Stimulated activated naive CD8-positive, alpha-beta T cell treated with anti-CD3 and anti-CD28 coated beads, Interleukin-15, Interleukin-2, amounts not matched to agents 100 ng/mL and 50 ng/mL, for 24 hours (primary cell): ENCODE results near the gene PTPRK.
"Not testable (repeated sequence)": the region's sequence is repeated elsewhere in the genome, so short reads cannot be mapped to it uniquely, and the experiment has no call there.

ENCODE experiments used
- H3K27ac Mint-ChIP-seq: one replicate; pipeline ENCODE4 v1.8.0; 2021; ENCODE audit warnings: mild to moderate bottlenecking, mixed read lengths
- H3K27me3 Mint-ChIP-seq: one replicate; pipeline ENCODE4 v1.8.0; 2021; ENCODE audit warnings: mixed read lengths
- H3K36me3 Mint-ChIP-seq: one replicate; pipeline ENCODE4 v1.8.0; 2021; ENCODE audit warnings: low read depth, mixed read lengths
- H3K4me1 Mint-ChIP-seq: one replicate; pipeline ENCODE4 v1.8.0; 2021; ENCODE audit warnings: low read depth, mixed read lengths
- H3K4me3 Mint-ChIP-seq: one replicate; pipeline ENCODE4 v1.8.0; 2021; ENCODE audit warnings: mild to moderate bottlenecking, mixed read lengths
- H3K9me3 Mint-ChIP-seq: one replicate; pipeline ENCODE4 v1.8.0; 2021; ENCODE audit warnings: mixed read lengths

Gene PTPRK

DNA sequence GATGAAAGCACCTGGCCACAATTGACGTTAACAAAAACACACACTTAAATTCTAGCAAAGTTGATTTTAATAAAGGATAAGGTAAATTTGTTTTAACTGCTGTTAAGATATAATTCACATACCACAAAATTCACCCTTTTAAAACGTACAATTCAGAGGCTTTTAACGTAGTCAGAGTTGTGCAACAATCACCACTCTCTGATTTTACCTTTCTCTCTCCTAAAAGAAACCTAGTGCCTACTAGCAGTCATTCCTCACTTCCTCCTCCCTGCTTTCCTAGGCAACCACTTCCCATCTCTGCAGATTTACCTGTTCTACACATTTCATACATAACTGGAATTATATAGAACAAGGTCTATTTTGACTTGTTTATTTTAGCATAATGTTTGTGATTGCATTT lies 58.9 kb downstream of the PTPRK start:
- no peaks in the 10 kb centered on the region for H3K4me1 Mint-ChIP-seq
- H3K4me3 Mint-ChIP-seq, result no peak overlapping the region
- H3K27me3 Mint-ChIP-seq, result no peaks in the 10 kb centered on the region
- no peaks in the 10 kb centered on the region for H3K36me3 Mint-ChIP-seq
- H3K9me3 Mint-ChIP-seq, result no peaks in the 10 kb centered on the region
- H3K27ac Mint-ChIP-seq, result no peak overlapping the region

DNA sequence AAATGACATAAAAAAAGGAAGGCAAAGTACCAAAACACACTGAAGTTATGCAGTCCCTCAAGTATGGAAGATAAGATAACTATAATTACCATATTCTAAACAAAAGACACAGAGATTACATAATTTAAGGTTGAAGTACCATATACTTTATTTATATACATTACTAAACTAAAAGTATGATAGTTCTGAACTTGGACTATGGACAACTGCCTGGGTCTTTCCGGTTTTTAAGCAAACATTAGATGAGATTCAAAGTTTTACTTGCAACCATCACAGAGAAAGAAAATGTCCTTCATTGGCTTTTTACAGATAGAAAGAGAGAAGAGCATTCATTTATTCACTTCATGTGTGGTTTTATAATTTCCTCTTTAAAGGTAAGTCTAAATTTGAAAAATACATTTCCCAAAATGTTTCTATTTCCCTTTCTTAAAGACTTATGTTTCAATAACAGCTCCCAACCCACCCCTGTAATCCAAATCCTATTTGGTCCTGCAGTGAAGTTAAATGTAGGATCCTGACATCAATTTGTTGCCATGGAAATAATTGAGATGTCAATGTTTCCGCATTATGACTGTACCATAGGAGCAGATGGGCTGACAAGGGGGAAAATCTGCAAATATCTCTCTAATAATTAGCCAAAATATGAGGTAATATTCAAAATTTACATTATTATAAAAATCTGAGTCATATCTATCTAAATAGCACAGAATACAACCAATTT lies 63.7 kb downstream of the PTPRK start:
- no peaks in the 10 kb centered on the region for H3K36me3 Mint-ChIP-seq
- H3K27ac Mint-ChIP-seq, result no peak overlapping the region
- H3K4me3 Mint-ChIP-seq, result no peak overlapping the region
- H3K27me3 Mint-ChIP-seq, result peaks cover 7% of the 10 kb centered on the region
- H3K9me3 Mint-ChIP-seq, result no peaks in the 10 kb centered on the region
- H3K4me1 Mint-ChIP-seq, result no peaks in the 10 kb centered on the region

DNA sequence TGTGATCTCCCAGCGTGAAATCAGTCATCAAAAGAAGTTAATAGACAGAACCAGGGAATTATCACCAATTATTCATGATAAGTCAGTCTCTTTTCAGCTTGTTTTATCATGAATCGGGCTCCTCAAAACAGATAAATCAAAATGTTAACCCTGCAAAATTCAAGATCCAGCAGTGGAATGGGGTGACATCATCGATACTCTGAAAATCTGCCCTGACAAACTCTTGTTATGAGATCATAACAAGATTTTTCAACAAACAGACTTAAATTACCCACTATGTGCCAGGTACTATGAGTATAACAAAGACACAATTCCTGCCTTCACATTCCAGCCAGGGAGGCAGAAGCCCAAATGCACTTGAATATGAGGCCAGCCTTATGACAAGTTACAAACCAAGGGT lies 64.4 kb downstream of the PTPRK start:
- H3K27me3 Mint-ChIP-seq, result peaks cover 7% of the 10 kb centered on the region
- no peak overlapping the region for H3K27ac Mint-ChIP-seq
- no peaks in the 10 kb centered on the region for H3K36me3 Mint-ChIP-seq
- H3K4me1 Mint-ChIP-seq, result no peaks in the 10 kb centered on the region
- H3K4me3 Mint-ChIP-seq, result no peak overlapping the region
- no peaks in the 10 kb centered on the region for H3K9me3 Mint-ChIP-seq

DNA sequence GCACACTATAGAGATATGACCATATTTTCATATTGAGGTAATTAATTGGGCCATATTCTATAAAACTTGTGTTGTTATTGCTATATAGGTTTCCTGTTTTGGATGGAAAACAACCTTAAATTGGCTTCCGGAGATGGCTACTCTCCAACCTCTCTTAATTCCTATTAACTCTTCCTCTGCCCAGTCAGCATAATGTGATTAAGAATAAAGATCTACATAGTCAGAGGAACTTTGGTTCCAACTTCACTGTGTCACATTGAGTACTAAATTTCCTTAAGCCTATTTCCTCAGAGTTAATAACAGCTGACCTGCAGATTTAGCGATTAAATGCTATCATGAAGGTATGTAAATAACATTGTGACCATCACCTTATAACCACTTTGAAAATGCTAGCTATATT lies 67.7 kb downstream of the PTPRK start:
- no peaks in the 10 kb centered on the region for H3K9me3 Mint-ChIP-seq
- H3K27me3 Mint-ChIP-seq, result peaks cover 7% of the 10 kb centered on the region
- H3K4me3 Mint-ChIP-seq, result no peak overlapping the region
- H3K4me1 Mint-ChIP-seq, result no peaks in the 10 kb centered on the region
- no peaks in the 10 kb centered on the region for H3K36me3 Mint-ChIP-seq
- no peak overlapping the region for H3K27ac Mint-ChIP-seq

DNA sequence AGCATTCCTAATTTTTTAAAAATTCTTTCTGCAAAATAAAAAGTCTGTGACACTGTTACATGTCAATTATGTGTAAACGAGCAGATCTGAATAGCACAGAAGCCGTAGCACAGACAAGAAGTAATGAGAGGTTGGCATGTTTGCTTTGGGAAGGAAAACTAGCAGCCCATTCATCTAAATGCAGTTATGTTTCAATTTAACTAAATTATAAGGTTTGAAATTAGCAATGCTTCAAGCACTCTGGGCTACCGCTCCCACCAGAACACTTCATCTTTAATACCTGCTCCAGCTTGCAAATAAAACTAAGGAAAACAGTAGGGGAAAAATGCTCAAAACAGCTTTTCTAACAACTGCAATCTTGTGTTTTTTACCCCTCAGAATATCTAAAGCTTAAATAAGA lies 73.9 kb downstream of the PTPRK start:
- no peak overlapping the region for H3K27ac Mint-ChIP-seq
- H3K9me3 Mint-ChIP-seq, result no peaks in the 10 kb centered on the region
- H3K4me3 Mint-ChIP-seq, result no peak overlapping the region
- no peaks in the 10 kb centered on the region for H3K4me1 Mint-ChIP-seq
- H3K27me3 Mint-ChIP-seq, result no peaks in the 10 kb centered on the region
- no peaks in the 10 kb centered on the region for H3K36me3 Mint-ChIP-seq

DNA sequence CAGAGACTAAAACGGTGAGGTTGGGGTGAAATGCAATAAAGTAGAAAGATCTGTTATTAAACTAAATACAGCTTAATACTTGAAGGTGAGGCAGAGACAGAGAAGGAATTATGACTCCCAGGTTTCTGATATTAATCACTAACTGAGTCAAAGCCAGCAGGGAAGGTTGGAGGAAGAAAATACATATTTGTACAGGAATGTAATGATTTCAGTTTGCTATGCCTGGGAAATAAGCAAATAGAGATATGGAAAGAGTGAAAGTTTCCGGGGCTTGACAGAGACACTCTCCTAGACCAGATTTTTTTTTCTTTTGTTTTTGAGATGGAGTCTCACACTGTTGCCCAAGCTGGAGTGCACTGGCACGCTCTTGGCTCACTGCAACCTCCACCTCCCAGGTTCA lies 76.8 kb downstream of the PTPRK start:
- no peaks in the 10 kb centered on the region for H3K4me1 Mint-ChIP-seq
- H3K36me3 Mint-ChIP-seq, result no peaks in the 10 kb centered on the region
- no peaks in the 10 kb centered on the region for H3K27me3 Mint-ChIP-seq
- no peaks in the 10 kb centered on the region for H3K9me3 Mint-ChIP-seq
- H3K27ac Mint-ChIP-seq, result no peak overlapping the region
- no peak overlapping the region for H3K4me3 Mint-ChIP-seq

DNA sequence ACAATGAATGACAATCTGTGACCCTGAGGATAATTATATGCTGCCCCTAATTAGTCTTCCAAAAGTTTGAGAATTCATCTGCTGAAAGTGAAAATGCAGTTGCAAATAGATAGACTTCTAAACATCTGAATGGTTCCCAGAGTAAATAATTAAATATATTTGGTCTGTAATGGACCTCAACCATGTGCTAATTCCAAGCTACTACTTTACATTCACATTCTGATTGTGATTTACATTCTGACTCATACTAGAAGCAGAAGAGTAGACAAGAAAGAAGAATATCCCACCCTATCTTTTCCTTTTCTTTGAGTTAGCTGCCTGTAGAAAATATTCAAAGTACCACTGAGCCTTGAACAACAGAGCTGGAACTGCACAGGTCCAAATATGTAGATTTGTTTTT lies 80.8 kb downstream of the PTPRK start:
- Mint-ChIP-seq H3K36me3 (no peaks in the 10 kb centered on the region), H3K27ac (no peak overlapping the region), H3K9me3 (peaks cover 3% of the 10 kb centered on the region), H3K4me1 (no peaks in the 10 kb centered on the region), H3K27me3 (no peaks in the 10 kb centered on the region), H3K4me3 (no peak overlapping the region)

DNA sequence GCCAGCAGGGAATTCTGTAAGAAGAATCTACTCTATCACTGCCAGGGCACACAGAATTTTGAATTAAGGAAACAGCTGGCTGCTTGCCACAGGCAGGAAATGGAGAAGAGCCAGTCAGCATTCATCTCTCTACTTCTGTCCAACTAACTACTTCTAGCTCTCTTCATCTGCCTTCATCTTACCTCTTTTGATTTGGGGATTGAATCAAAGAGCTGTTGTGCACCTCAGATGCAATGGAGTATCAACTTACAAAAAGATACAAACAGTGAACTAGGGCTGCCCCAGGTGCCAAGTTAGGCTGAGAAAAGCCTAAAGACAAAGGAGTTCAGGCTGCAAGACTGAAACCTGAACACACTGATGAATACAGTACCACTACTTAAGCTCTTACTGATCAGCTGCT lies 82.0 kb downstream of the PTPRK start:
- peaks cover 9% of the 10 kb centered on the region for H3K9me3 Mint-ChIP-seq
- H3K4me3 Mint-ChIP-seq, result no peak overlapping the region
- H3K27me3 Mint-ChIP-seq, result no peaks in the 10 kb centered on the region
- H3K4me1 Mint-ChIP-seq, result peaks cover 4% of the 10 kb centered on the region
- H3K36me3 Mint-ChIP-seq, result no peaks in the 10 kb centered on the region
- no peak overlapping the region for H3K27ac Mint-ChIP-seq

DNA sequence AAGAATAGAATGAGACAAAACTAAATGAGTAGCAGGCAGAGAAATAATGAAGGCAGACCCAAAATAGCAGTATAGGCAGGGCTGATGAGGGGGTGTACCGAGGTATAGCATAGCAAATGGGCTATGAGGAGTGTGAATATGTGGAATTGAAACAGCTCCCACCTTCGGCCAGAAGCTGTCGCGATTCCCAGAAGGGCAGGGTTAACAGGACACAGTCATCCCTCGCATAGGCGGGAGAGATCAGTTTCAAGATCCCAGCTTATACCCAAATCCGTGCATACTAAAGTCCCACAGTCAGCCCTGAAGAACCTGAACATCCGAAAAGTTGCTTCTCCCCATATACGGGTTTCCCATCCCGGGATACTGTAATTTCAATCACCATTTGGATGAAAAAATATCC lies 82.7 kb downstream of the PTPRK start:
- H3K27ac Mint-ChIP-seq, result no peak overlapping the region
- H3K4me3 Mint-ChIP-seq, result no peak overlapping the region
- H3K9me3 Mint-ChIP-seq, result peaks cover 9% of the 10 kb centered on the region
- no peaks in the 10 kb centered on the region for H3K27me3 Mint-ChIP-seq
- peaks cover 4% of the 10 kb centered on the region for H3K4me1 Mint-ChIP-seq
- H3K36me3 Mint-ChIP-seq, result no peaks in the 10 kb centered on the region

DNA sequence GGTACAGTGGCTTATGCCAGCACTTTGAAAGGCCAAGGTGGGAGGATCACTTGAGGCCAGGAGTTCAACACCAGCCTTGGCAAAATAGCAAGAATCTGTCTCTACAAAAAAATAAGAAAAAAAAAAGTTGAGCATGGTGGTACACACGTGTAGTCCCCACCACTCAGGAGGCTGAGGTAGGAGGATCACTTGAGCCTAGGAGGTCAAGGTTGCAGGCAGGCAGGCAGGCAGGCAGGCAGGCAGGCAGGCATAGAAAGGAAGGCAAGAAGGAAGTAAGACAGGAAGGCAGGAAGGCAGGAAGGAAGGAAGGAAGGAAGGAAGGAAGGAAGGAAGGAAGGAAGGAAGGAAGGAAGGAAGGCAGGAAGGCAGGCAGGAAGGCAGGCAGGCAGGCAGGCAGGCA lies 85.6 kb downstream of the PTPRK start:
- H3K9me3 Mint-ChIP-seq, H3K36me3 Mint-ChIP-seq: not testable (repeated sequence)

DNA sequence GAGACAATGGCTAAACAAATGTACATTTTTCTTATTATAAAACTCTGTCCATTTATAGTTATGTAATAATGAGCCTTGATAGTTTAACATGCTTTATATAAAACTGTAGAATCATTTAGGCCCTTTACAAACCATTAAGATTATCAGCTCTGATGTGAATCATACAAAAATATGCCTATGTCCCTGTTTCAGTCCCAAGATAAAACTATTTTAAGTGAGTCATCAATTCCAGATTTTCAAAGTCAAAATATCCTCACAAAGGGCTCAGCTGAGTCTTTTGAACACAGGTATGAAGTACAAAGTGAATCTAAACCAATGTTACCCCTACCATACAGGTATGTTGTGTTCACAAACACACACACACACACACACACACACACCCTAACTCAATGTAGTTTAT lies 88.0 kb downstream of the PTPRK start:
- Mint-ChIP-seq H3K36me3 (no peaks in the 10 kb centered on the region), H3K4me1 (peaks cover 4% of the 10 kb centered on the region), H3K27ac (no peak overlapping the region), H3K4me3 (no peak overlapping the region), H3K27me3 (no peaks in the 10 kb centered on the region), H3K9me3 (peaks cover 9% of the 10 kb centered on the region)

More for the DNA sequence above, 85.6 kb downstream of the PTPRK start:
- H3K4me1 Mint-ChIP-seq, H3K27ac Mint-ChIP-seq, H3K4me3 Mint-ChIP-seq, H3K27me3 Mint-ChIP-seq: not testable (repeated sequence)

DNA sequence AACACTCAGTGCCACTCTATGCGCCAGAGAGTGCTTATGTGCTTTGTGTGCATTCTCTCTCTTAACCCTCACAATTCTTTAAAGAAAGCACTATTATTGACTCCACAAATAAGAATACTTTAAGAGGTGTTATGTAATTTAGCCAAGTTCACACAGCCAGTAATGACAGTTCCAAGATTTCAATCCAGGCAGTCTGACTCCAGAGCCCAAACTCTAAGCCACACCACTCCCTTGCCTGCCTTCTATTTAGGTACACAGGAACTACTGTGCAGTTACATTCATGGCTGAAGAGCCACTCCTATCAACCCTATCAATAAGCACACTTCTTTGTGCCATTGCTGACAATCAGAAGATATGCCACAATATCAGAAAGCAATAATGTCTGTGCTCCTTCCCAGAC lies 93.3 kb downstream of the PTPRK start:
- Mint-ChIP-seq H3K36me3 (no peaks in the 10 kb centered on the region), H3K4me3 (no peak overlapping the region), H3K27me3 (no peaks in the 10 kb centered on the region), H3K4me1 (no peaks in the 10 kb centered on the region), H3K9me3 (no peaks in the 10 kb centered on the region), H3K27ac (no peak overlapping the region)

DNA sequence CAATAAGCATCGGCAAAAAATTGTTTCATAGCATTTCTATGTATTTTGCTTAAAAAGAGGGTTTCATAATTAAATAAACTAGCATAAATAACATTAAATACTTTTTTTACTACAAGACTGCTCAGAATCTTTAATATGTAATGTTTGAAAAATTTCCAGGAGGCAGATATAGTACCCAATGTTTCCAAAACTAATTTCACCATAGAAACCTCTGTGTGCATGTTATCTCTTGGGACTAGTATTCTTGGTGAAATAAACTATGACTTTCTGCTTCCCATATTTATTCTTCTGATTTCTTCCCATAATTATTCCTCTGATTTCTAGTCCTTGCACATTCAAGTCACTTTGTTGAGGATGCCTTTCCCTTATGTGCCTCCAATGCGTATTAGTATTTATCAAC lies 94.5 kb downstream of the PTPRK start:
- H3K27me3 Mint-ChIP-seq, result no peaks in the 10 kb centered on the region
- no peaks in the 10 kb centered on the region for H3K4me1 Mint-ChIP-seq
- H3K27ac Mint-ChIP-seq, result no peak overlapping the region
- H3K9me3 Mint-ChIP-seq, result no peaks in the 10 kb centered on the region
- H3K4me3 Mint-ChIP-seq, result no peak overlapping the region
- no peaks in the 10 kb centered on the region for H3K36me3 Mint-ChIP-seq

DNA sequence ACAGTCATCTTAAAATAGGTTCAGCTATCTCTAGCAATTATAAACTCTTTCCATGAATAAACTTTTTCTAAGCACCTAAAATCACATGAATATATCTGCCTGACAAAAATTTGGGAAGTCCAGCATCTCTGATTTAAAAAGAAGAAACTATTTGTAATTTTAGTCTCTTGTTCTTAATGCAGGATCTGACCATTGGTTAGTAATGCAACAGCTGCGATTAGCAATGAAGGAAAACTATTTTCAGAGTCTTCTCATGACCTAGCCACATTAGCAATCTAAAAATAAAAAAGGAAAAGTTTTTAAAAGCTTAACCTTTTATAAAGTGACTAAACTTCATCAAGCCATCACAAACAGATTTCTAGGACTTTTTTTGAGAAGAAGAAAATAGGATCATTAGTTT lies 97.5 kb downstream of the PTPRK start:
- Mint-ChIP-seq H3K27me3 (no peaks in the 10 kb centered on the region), H3K36me3 (no peaks in the 10 kb centered on the region), H3K9me3 (peaks cover 6% of the 10 kb centered on the region), H3K4me3 (no peak overlapping the region), H3K27ac (no peak overlapping the region), H3K4me1 (no peaks in the 10 kb centered on the region)

DNA sequence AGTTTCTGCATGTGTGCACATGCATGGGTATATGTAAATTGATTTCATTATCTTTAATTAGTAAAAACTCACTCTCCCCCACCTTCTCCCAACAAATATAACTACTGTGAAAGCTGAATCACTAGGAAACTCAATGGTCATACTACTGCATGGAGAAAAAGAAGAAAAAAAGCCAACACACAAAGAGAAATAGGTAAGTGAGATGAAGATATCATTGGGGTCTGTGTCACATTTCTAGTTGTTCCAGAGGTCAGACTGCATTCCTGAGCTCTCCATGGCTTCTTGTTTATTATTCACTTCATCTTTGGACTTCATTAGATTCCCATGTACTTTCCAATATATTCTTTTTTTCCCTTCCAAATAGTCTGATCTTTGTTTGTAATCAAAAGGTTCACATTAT lies 98.2 kb downstream of the PTPRK start:
- no peaks in the 10 kb centered on the region for H3K4me1 Mint-ChIP-seq
- H3K36me3 Mint-ChIP-seq, result no peaks in the 10 kb centered on the region
- no peak overlapping the region for H3K4me3 Mint-ChIP-seq
- H3K9me3 Mint-ChIP-seq, result peaks cover 6% of the 10 kb centered on the region
- H3K27me3 Mint-ChIP-seq, result no peaks in the 10 kb centered on the region
- no peak overlapping the region for H3K27ac Mint-ChIP-seq

DNA sequence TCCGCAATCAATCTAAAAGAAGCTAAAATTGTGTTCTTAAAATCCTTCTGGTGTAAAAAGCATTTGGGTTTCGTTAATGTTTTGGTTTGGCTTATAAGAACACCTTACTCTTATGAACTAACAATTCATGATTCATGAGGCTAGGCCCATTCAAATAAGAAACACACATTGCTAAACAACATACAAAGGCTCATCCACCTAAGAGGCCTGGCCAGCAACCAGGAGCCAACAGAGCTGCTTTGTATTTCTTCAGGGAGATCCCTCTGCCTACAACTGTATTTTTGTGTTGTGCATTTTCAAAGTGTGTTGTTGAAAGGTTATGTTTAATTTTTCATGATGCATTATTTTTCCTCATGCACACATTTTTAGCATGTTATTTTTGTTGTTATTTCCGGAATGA lies 98.6 kb downstream of the PTPRK start:
- H3K36me3 Mint-ChIP-seq, result no peaks in the 10 kb centered on the region
- no peaks in the 10 kb centered on the region for H3K4me1 Mint-ChIP-seq
- no peaks in the 10 kb centered on the region for H3K27me3 Mint-ChIP-seq
- no peak overlapping the region for H3K4me3 Mint-ChIP-seq
- no peak overlapping the region for H3K27ac Mint-ChIP-seq
- H3K9me3 Mint-ChIP-seq, result peaks cover 6% of the 10 kb centered on the region
